NCI-H2081 (cell line): ENCODE results near the gene GMIP.

ENCODE experiments used
- DNase-seq, 2 experiments: peaks; one replicate each; lab custom pipeline; 2025; lab: John Stamatoyannopoulos, UW

GMIP gene

DNA sequence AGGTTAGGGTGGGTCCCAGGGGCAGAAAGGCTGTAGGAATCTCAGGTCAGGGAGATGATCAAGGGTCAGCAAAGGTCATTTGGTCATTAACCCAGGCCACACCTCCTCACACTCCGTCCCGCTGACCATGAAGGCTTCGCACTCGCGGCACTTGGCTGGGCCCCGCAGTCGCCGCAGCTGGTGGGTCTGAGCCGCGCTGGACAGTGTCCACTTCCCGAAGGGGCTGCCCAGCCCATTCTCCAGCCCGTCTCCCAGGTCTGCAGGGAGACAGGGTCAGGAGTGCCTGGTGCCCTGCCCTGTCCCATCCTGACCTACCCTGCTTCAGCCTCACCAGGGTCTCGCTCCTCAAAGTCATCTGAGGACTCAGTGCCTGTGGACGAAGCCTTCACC, 8.1 kb downstream of the GMIP start:
- no peak for DNase-seq

DNA sequence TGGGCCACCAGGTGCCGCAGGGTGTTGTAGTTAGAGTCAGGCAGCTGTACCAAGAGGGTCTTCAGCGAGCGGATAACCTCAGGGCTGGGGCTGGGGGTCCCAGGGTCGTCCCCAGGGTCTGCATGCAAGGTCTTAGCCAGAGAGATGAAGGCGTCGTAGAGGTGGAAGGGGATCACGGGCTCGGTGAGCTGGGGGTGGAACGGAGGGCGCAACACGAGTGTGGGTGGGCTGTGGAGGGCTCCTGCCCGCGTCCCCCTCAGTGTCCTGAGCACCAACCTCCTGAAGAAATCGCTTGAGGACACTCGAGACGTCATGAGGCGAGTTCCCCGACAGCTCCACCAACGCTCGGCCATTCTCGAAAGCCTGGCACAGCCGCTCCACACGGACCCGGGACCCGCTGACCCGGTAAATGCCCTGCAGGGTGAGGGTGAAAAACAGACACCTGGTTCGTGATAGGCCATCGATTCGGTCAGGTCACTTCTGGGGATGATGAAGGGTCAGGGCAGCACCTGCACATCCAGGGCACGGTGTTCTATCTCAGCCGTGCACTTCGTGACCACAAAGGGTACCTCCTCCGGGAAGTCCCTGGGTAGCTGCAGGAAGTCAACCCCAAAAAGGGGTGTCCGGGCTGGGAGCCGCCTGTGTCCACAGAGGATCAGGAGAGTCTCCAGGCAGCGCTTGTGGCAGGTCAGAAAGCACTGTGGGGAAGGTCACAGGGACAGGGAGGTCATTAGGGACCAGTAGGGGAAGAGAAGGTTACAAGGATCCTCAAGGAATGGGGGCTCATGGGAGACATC, 8.7 kb downstream of the GMIP start:
- DNase-seq, result no peak

DNA sequence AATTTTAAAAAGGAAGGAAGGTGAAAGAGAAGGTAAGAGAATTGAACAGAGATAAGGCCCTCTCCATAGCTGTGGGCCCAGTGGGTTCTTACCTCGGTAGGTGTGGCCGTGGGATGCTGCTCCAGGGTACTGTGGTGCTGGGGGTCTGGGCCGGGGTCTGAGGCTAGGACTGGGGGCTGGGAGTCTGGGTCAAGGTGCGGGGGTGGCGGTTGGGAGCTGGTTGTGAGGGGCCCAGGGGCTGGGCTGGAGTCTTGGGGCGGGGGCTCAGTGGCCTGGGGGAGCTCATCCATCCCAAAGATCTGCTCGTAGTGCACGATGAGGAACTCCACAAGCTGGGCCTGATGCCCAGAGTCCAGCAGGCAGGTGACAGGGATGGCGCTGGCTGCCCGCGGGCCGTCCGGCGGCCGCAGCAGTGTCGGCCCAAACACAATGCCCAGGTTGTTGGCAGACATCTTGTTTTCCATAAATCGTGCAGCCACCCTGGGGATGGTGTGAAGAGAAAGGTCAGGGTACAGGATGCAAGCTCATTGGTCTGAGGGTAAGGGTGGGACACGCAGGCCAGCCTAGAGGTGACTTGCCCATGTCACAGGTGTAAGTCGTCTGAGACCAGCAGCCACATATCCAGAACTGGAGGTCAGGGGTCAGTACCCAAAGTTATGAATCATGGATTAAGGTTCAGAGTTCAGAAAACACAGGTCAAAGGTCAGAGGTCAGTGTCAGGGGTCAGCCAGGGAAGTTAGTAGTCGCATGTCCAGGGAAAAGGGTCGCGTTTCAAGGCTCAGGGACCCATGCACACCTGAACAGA, 9.5 kb downstream of the GMIP start:
- no peak for DNase-seq

DNA sequence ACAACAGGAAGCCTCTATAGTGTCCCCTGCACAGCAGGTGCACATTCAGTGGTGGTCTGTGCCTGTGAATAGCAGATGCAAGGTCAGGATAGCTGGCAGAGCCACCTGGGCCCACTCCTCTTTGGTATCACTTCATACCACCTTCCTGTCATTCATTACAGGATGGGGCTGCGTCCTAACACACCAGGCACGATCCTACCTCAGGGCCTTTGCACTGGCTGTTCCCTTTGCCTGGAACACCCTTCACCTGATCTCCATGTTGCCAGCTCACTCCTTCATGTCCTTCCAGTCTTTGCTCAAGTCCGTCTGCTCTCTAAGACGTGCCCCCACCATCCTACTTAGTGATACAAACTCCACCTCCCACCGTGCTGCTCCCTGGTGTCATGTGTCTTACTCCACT, 10.8 kb downstream of the GMIP start:
- DNase-seq, result no peak

DNA sequence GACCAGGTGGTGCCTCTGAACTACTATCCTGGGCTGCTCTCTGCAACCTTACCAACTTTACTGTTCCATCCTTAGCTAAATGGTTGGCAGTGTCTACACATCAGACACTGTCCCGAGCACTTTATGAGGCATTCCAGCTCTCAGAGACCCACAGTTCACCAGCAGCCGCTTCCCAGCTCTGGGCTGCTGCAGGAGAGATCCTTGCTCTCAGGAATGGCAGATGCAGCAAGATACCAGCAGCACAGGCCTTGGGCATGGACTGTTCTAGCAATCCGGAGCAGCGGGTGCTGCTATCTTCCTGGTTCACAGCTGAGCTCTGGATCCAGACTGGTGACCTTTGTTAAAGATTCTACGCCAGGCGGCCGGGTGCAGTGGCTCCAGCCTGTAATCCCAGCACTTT, 12.1 kb downstream of the GMIP start:
- DNase-seq, result no peak

DNA sequence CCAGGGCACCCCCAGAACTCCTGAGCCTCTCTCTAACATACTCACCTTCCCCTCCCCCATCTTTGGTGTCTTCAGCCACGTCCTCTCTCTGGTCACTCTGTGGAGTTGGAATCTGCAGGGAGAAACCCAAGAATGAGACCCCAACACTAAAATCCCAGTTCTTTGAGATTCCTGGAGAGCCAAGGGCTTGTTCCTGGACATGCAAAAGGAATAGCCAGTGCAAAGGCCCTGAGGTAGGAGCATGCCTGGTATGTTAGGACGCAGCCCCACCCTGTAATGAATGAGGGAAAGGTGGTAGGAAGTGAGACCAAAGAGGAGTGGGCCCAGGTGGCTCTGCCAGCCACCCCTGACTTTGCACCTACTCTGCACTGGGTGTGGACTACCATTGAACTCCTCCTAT, 13.0 kb downstream of the GMIP start:
- DNase-seq, result no peak

DNA sequence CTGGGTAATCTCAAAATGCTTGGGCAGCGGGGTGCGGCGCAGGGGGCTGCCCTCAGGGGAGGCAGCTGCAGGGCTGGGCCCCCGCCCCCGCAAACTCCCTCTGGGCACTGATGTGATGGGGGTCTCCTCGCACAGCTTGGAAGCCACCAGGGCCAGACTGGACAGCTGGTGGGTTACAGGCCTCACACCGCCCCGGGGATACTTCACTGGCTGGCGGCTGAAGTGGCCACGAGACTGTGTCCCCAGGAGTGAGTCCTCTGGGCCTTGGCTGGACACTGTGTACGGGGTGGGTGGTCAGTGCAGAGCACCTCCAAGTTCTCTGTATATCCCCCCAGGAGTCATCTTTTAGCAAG, 13.4 kb downstream of the GMIP start:
- no peak for DNase-seq

DNA sequence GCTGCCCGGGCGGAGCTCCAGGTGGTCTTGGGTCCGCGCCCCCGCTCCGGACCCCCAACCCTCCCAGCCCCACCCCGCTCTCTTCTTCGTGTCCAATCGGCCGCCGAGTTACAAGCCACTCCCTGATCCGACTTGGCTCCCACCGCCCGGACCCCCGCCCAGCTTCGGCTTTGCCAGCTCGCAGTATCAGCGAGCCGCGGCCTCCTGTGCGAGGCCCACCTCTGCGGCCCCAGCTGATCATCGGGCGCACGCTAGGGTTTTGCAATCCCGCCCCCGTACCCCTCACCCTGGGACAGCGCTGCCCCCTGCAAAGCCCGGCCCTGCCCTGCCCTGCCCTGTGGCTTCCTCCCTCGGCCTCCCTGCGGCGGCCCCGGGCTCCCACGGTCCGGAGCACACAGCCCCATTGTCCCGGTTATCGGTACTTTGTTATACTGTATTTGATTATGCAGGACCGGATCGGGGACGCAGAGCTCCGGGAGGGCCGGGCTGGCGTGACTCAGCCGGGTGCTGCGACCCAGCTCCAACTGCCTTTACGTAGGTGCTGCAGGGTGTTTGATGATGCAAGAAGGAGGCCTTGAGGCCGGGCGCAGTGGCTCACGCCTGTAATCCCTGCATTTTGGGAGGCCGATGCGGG, 14.8 kb downstream of the GMIP start:
- DNase-seq, result peak; percentile 26 to 50

DNA sequence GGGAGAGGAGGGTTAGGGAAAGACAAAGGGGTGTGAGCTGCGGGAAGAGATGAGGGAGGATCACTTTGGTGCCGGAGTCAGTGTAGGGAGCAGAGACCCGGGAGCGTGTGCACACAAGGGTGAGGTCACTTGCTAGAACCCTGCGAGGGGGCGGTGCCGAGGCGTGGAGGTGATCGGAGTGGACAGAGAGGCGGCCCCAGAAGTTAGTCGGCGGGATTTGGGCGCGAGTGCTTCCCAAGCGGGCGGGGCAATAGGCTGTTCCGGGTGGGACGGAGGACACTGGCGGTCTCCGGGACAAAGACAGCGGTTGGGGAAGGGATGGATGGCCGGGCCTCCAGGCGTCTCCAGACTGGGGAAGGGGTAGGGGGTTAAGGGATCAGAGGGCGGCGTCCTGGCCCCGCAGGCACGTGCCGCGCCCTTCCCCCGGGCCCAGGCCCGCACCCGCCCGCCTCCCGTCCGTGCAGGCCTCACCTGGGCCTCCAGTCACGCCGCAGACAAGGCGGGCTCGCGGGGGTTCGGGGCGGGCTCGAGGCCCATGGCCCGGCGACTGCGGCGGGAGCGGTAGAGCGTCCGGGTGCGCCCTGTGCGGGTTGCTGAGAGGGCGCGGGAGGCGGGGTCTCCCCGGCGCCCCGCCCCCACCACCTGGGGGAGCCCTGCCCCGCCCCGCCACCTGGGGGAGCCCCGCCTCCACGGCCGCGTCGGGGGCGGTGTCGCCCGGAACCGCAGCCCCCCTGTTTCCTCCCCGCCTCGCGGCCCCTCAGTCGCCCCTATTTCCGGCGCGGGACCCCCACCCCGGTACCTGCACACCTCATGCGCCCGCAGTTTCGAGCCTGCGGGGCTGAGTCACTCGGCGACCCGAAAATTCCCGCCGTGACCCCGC, 15.6 kb downstream of the GMIP start, which contains the start of gene LPAR2:
LPAR2 (minus strand) TSS at position 600 of the 880 bp plus-strand sequence. CDS start 945 bp downstream, outside the sequence.
- DNase-seq, result peak; percentile 50 to 64

DNA sequence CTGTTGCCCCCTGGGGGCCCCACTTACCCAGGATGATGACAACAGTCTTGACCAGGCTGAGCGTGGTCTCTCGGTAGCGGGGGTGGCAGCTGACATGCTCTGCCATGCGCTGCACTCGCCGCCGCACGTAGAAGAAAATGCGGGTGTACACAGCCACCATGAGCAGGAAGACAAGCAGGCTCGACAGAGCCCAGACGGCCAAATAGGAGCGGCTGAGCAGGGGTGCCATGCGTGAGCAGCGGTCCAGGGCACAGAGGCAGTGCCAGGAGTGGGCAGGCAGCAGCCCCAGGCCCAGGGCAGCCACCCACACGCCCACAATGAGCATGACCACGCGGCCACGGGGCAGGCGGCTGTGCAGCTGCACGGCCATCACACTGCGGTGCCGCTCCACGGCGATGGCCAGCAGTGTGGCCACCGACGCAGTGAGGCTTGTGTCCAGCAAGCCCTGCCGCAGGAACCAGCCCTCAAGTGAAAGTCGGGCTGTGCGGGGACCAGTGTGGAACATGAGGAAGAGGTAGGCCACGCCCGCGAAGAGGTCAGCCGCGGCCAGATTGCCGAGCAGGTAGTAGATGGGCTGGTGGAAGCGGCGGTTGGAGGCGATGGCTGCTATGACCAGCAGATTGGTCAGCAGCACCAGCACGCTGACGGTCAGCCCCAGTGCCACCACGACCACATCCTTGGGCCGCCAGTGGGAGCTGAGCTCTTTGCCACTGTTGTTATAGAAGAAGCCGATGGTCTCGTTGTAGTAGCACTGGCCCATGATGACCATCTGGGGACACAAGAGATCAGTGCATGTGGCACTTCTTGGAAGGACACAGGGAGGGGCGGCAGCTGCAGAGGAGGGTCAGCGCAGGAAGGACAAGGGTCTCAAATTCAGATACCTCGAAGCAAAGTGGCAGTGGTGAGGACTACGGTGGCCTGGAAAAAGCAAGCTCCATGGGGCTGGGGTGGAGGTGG, 16.7 kb downstream of the GMIP start:
- DNase-seq, result no peak

DNA sequence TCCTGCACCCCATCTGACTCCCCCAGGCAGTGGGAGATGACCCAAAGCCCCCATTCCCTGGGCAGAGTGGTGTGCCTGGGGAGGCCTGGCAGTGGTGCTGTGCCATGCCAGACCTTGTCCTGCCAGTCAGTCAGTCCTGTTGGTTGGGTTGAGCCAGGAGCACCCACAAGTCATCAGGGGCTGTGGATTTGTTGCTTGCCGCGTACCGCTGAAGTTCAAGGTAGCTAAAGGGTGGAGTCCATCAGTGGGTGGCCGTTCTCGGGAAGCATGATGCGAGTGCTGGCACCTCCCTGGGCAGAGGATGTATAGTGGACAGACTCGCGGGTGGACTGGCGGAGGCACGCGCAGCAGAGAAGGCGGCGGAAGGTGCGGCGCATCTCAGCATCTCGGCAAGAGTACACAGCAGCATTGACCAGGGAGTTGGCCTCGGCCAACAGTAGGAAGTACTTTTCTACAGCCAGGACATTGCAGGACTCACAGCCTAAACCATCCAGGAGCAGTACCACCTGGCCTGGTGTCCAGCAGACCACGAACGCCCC, 19.4 kb downstream of the GMIP start:
- DNase-seq, result no peak

DNA sequence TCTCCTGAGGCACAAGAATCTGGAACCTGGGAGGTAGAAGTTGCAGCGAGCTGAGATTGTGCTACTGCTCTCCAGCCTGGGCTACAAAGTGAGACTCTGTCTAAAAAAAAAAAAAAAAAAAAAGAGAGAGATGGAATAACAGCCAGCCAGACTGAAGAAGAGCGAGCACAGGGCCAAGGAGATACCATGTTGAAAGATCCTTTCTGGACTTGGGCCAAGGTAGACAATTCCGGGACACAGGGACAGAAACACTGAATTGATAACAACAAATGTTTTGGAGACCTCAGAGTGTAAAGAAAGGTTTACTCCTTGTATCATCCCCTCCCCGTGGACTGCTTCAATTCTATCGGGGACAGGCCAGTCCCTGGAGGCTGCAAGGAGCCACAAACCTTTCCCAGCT, 20.1 kb downstream of the GMIP start:
- DNase-seq, result no peak

DNA sequence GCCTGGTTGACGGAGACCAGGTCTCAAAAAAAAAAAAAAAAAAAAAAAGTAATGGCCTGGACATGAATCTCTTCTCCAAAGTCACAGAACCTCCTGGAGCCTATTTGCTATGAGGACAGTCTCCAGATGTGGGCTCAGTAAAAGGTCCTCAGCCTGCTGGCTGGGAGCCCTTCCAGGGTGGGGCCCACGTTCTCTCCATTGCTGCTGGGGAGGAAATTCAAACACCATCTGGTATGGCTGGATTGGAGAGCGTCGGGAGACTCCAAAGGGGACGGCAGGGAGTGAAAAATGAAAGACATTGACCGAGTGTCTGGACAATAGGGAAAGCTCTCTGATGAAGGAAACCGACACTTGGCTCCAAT, 23.6 kb downstream of the GMIP start:
- DNase-seq, result no peak

DNA sequence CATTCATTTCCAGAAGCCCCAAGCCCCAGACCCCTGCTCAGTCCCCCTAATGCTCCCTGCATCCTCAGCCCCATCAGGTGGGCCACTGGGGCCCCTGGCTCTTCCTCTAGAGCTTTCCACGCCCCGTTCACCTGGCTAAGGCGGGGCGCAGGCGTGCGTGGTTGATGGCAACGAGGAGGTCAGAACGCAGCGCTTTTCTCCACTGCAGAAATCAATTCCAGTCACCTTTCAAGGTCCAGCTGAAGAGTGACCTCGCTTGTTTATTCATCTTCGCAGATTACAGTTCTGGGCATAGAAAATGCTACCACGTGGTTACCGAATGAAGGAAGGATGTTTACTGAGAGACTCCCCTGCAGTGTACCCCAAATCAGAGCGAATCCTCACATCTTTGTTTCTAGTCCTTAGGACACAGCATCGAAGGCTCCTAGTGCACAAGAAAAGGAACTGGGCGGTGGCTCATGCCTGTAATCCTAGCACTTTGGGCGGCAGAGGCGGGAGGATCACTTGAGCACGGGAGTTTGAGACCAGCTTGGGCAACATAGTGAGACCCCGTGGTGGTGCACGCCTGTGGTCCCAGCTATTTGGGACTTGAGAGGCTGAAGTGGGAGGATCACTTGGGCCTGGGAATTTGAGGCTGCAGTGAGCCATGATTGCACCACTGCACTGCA, 24.1 kb downstream of the GMIP start:
- DNase-seq, result no peak

DNA sequence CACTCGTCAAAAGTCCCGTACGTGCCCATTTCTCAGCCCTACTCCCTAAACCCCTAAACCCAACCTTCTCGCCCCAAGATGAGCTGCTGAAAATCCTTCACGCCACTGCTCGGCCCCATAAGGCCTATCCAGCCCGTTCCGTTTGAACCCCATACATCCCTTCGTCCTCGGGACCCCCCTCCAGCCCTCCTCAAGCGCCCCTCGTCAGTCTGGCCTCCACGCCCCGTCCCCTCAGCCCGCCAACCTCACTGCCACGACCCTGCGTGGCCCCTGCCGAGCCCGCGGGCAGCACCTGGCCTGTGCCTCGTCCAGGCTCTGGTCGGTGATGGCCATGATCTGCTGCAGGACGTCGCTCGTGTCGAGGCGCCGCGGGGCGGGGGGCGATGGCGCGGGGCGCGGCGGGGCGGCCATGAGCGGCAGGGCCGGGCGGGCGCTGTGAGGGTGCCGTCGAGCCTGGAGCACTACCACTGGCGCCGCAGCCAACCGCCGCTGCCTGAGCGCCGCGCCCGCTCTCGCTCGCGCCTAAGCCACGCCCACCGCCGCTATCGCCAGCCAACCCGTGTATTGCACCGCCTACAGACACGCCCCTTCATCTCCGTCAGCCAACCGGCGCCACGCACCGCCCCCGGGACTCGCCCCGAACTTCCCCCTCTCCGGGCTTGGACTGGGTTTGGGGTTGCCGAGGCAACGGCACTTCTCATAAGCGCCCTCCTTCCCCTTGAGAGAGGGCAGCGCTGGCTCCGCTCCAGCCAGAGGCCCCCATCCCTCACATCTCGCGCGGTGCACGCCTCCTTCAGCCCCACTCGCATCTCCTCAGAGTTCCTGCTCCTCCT, 25.0 kb downstream of the GMIP start, which contains the start of gene PBX4:
PBX4 (minus strand) TSS at position 469 of the 833 bp plus-strand sequence; CDS start at position 411, 58 bp downstream.
- DNase-seq, result peak; percentile 95 to 96

DNA sequence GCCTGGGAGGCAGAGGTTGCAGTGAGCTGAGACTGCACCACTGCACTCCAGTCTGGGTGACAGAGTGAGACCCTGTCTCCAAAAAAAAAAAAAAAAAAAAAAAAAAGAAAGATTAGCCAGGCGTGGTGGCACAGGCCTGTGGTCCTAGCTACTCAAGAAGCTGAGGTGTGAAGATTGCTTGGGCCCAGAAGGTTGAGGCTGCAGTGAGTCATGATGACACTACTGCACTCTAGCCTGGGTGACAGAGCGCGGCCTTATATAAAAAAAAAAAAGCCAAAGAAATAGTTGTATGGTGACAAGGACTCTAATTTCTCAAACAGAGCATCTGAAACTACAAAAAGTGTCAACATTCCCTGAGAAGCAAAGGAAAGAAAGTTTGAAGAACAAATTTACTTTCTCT, 28.4 kb downstream of the GMIP start:
- no peak for DNase-seq

DNA sequence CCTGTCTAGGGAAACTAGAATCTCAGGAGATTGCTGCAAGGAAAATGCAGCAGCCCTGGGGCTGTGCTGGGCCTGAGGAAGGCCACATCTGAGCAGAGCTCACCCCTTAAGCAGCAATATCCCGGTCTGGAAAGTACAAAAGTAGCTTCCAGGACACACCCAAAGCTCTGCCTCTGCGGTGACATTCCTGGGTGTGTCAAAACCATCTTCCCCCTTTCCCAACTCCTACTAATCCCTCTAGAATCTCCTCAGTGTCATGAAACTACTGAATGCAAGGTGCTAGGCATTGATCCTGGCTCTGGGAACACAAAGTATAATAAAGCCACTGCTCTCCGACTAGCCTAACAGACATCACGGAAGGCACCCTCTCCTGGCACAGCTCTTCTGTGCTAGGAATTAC, 30.0 kb downstream of the GMIP start:
- no peak for DNase-seq

DNA sequence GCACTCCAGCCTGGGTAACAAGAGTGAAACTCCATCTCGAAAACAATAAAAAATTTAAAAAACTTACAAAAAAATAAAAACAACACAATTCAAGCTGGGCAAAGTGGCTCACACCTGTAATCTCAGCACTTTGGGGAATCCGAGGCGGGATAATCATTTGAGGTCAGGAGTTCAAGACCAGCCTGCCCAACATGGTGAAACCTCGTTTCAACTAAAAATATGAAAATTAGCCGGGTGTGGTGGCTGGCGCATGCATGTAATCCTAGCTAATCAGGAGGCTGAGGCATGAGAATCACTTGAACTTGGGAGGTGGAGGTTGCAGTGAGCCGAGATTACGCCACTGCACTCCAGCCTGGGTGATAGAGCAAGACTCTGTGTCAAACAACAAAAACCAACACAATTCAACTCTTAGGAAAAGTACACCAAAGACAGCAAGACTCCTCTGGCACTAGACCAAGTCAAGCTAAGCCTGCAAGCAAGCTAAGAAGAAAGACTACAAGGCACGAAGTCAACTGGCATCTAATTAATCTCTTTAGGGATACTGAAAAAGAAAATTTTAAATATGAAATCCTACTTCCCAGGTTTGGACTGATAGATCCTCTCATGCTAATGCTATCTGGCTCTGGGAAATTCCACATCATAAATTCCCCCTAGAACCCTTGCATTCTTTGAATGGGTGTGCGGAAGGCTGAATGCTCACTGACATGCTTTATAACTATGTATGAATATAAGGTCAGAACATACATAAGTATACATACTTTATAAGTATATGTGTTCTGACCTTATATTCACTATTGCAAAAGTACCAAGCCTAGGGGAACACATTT, 32.9 kb downstream of the GMIP start:
- no peak for DNase-seq
